MG63 (cell line): Measurements from ENCODE around the gene GREM2. TPM values are rescaled to one million over a fixed set of nuclear protein-coding genes. Genes with fewer than 3 reads are reported as not detected.

Experiments
- DNase-seq: peaks from one replicate; pipeline ENCODE4 v3.0.0-alpha.2; 2020
- H3K27me3 ChIP-seq: fragments of 250-450 bp; sonication (Bioruptor Pico); 2 replicates; pipeline ENCODE4 v1.5.1; 2020; ENCODE audit warnings: mild to moderate bottlenecking, moderate library complexity
- H3K36me3 ChIP-seq: fragments of 250-450 bp; sonication (Bioruptor Pico); 2 replicates; pipeline ENCODE4 v1.5.1; 2020; ENCODE audit warnings: mild to moderate bottlenecking, moderate library complexity
- H3K4me3 ChIP-seq: fragments of 250-450 bp; sonication (Bioruptor Pico); 2 replicates; pipeline ENCODE4 v1.5.1; 2020; ENCODE audit warnings: mild to moderate bottlenecking, moderate library complexity
- H3K9me3 ChIP-seq: fragments of 250-450 bp; sonication (Bioruptor Pico); 2 replicates; pipeline ENCODE4 v1.5.1; 2020; ENCODE audit warnings: mild to moderate bottlenecking, moderate library complexity
- total RNA-seq: library from RNA; depleted of rRNA; stranded (reverse); fragments of >200 nt; shearing (Covaris generic); gene quantifications from 2 replicates; pipeline ENCODE4 v1.2.3, GENCODE V29; 2014; ENCODE audit warnings: low replicate concordance

GREM2 gene
- total RNA-seq, 1 experiment from 2014 or later, result 0.63 TPM

DNA sequence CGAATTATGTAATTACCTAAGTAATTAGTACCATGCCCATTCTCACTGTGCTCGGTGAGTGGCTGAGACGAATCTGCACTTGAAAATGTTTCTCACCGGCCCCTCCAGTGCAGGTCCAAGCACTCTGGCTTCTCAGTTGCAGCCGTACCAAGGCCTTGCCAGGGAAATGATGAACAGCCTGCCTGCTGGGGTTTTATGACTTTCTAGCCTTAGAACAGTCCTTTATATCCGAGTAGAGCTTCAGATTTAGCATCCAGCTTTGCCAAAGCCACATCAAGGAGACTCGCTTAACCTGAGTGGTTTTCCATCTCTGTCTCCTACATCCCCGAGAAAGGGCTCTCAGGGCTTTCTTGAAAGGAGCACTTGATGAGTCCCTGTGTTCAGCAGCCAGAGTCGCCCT, 83.4 kb downstream of the GREM2 start:
- peaks cover 38% of the 10 kb centered on the region for H3K27me3 ChIP-seq
- no peaks in the 10 kb centered on the region for H3K9me3 ChIP-seq
- no peak for DNase-seq
- H3K36me3 ChIP-seq, result no peaks in the 10 kb centered on the region
- H3K4me3 ChIP-seq, result no peak overlapping the region

DNA sequence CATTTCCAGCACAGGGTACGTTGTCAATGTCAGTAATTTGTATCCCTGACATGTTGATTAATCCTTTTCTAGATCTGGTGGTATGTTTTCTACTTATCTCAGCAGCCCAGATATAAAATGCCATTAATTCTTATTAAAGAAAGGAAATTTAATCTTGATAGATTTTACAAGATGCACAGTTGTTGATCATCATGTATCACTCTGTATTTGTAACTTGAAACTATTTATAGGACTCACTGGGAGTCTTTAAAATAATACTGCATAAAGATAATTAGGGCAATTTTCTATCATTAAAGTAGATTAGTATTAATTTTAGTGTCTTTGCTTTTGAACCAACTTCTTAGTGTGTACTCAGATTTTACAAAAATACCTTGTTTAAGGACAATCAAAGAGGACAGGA, 84.9 kb downstream of the GREM2 start:
- H3K9me3 ChIP-seq, result no peaks in the 10 kb centered on the region
- H3K4me3 ChIP-seq, result no peak overlapping the region
- H3K27me3 ChIP-seq, result peaks cover 28% of the 10 kb centered on the region
- DNase-seq, result no peak
- no peaks in the 10 kb centered on the region for H3K36me3 ChIP-seq

DNA sequence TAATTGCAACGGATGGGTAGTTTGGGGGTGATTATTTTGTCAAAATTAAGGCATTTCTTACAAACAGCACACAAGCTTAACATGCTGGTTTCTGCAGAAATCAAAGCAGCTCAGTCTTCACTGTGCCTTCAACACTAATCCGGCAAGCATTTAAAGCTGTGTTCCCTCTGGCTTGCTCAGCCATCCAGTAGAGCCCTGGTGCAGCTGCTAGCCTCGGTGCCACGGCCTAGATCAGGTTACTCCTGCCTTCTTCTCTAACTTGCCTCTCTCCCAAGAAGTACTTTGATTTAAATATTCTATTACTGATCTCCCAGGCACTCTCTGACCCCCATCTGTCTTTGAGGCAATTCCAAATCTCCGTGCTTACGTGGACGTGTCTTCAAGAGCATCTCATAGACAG, 85.6 kb downstream of the GREM2 start:
- Histone ChIP-seq H3K4me3 (no peak overlapping the region), H3K9me3 (no peaks in the 10 kb centered on the region), H3K36me3 (no peaks in the 10 kb centered on the region), H3K27me3 (peaks cover 24% of the 10 kb centered on the region)
- no peak for DNase-seq

DNA sequence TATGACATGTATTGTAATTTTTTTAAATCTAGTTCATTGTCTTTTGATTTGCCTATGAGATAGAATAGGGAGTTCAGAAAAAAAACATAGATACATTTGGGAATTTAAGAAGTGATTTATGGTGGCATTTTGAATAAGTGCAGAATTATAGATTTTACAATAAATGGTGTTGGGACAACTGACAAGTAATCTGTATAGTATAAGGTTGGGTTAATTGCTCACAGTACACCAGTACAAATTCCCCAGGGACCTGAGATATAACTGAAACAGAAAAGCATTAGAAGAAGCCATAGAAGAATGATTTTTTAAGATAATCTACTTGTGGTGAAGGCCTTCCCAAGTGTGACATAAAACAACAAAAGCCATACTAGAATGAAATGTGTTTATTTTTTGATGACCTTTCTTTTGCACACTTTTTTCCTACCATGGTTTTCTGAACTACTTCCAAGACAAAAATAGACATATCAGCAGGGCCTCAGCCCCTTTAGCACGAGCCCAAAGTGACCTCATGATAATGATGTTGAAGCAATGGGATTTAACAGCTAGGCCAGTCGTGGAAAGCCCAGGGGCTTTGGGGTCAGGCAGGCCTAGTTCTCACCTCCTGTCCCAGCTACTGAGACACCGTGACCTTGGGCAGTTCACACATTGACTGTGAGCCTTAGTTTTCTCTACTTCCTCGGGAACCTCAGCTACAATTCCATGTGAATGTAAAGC, 87.4 kb downstream of the GREM2 start:
- Histone ChIP-seq H3K36me3 (no peaks in the 10 kb centered on the region), H3K4me3 (no peak overlapping the region), H3K27me3 (peaks cover 7% of the 10 kb centered on the region), H3K9me3 (no peaks in the 10 kb centered on the region)
- DNase-seq, result no peak

DNA sequence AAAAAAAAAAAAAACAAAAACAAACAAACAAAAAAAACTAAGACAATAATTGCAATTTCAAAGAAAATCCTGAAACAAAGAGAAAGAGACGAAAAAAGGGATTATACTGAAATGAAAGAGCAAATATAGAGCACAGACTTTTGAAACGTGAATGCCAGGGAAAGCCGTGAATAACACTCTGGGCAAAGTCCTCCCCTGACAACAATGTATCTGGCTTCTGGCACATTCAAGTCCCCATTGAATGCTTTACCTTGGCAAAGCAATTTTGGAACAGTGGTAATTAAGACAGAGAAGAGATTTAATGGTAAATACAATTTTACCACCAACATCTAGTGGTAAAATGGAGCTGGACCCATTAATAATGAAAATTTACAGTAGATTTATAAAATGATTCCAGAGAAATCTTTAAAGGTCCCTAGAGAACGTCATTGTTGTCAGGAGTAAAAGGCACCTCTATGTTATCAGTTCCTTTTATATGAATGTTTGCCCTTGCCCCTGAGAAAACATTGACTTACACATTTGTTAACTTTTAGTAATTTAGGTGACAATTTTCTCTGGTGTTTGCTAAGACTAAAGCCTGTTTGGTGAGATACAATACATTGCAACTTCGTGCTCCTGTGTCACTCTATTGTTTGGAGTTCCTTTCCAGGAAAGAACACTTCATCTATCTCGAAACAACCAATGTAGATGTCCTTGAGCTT, 89.7 kb downstream of the GREM2 start:
- peaks cover 13% of the 10 kb centered on the region; the same call in 1 of the 2 replicates for H3K27me3 ChIP-seq
- no peaks in the 10 kb centered on the region for H3K36me3 ChIP-seq
- no peak overlapping the region for H3K4me3 ChIP-seq
- no peak for DNase-seq
- H3K9me3 ChIP-seq, result no peaks in the 10 kb centered on the region

DNA sequence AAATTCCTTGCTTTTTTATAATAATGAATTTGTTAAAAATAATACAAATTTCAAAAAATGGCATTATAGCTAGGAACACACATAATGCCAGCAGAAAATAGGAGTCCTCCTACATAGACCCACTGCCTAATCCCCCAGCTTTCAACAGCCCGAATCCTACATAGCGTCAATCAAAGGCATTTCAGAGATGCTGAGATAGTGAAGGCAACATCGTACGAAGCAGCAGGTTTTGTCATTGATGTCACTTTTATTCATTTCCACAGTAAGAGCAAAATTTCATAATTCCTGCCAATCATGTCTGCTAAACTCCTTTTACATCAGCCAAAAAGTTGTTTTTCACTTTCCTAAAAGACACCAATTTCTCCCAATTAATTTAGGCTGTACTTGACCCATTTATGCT, 94.1 kb downstream of the GREM2 start:
- DNase-seq, result no peak
- Histone ChIP-seq H3K4me3 (no peak overlapping the region), H3K9me3 (no peaks in the 10 kb centered on the region), H3K36me3 (no peaks in the 10 kb centered on the region), H3K27me3 (peaks cover 18% of the 10 kb centered on the region; the same call in 1 of the 2 replicates)

DNA sequence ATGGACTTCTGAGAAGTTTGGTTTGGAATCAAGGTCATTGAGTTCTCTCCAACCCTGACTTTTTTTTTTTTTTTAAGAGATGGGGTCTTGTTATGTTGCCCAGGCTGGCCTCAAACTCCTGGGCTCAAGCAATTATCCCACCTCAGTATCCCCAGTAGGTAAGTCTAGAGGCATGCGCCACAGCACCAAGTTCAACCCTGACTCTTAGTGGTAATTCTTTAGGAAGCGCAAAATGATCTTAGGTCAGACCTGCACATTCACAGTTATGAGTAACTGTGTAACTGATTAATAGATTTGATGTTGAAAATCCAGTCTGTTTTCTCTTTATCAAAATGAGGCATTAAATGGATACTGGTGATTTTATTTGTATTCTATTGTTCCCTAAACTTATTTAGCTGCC, 95.9 kb downstream of the GREM2 start:
- H3K36me3 ChIP-seq, result no peaks in the 10 kb centered on the region
- DNase-seq, result no peak
- no peak overlapping the region for H3K4me3 ChIP-seq
- no peaks in the 10 kb centered on the region for H3K9me3 ChIP-seq
- peaks cover 20% of the 10 kb centered on the region; the same call in 1 of the 2 replicates for H3K27me3 ChIP-seq

DNA sequence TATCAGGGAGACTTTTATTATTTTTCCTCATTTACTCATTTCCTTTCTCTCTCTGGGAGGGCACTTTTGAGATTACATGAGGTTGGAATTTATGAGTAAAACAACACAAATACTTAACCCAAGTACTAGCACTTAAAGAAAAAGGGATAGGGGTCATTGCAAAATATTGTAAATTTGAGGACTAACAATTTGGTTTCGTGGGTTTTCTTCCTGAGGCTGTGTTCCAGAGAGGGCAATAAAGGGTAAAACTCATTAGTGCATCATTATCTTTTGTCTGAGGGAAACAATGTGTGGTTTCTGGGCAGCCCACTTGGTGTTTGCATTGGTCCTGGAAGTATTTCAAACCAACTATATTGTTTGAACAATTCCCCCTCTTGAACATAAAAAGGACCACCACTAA, 96.5 kb downstream of the GREM2 start:
- Histone ChIP-seq H3K9me3 (no peaks in the 10 kb centered on the region), H3K36me3 (no peaks in the 10 kb centered on the region), H3K27me3 (peaks cover 20% of the 10 kb centered on the region; the same call in 1 of the 2 replicates), H3K4me3 (no peak overlapping the region)
- DNase-seq, result no peak

DNA sequence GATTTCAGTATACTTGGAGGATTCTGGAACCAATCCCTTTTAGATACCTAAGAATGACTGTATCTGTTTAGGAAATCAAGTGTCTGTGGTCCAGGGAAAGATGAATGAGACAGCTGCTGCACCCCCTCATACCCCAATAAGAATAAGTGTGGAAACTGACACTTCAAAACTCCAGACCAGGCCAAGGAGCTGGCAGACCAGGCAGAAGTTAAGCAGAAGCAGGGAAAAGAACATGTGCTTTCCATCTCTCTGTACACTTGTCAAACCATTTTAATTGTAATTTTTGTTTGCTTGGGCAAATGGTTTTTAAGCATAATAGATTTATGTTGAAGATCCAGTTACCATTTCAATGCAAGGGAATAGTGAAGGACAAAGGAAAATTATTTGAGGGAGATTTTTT, 100.2 kb downstream of the GREM2 start:
- Histone ChIP-seq H3K36me3 (no peaks in the 10 kb centered on the region), H3K27me3 (peaks cover 18% of the 10 kb centered on the region), H3K4me3 (no peak overlapping the region), H3K9me3 (no peaks in the 10 kb centered on the region)
- no peak for DNase-seq

DNA sequence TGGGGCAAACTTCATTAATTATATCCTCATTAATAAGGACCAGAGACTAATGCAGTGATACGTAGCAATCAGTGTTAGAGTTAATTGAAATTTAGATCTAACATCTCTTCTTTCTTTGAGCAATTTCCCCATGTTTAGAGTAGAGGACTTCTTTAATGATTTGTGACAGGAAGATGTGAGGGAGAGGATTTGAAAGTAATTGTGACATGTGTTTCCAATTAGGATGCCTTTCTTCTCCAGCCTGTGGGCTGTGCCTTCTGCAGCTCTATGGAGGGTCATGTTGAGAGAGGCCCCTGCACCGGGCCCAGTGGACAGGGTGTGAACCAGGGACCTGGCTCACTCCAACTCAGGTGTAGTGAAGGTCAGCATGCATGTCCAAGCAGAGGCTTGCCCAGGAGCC, 103.0 kb downstream of the GREM2 start:
- Histone ChIP-seq H3K36me3 (no peaks in the 10 kb centered on the region), H3K9me3 (no peaks in the 10 kb centered on the region), H3K27me3 (peaks cover 24% of the 10 kb centered on the region), H3K4me3 (no peak overlapping the region)
- DNase-seq, result no peak

DNA sequence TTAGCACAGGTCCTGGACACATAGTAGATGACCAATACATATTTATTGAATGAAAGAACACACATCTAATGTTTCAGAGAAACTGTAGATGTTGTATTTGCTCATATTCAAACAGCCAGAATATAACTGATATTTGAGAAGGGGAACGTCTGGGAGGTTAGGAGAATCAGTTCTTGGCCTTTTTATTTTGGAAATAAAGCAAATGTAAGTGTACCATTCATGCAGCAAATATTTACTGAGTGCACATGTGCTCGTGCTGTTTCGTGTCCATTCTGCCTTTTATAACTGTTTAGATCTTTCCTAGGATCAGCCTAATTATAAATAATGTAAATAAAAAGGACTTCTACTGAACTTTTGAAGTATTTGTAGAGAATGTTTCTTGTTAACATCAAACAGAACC, 103.8 kb downstream of the GREM2 start:
- Histone ChIP-seq H3K36me3 (no peaks in the 10 kb centered on the region), H3K4me3 (no peak overlapping the region), H3K9me3 (no peaks in the 10 kb centered on the region), H3K27me3 (peaks cover 28% of the 10 kb centered on the region)
- no peak for DNase-seq

DNA sequence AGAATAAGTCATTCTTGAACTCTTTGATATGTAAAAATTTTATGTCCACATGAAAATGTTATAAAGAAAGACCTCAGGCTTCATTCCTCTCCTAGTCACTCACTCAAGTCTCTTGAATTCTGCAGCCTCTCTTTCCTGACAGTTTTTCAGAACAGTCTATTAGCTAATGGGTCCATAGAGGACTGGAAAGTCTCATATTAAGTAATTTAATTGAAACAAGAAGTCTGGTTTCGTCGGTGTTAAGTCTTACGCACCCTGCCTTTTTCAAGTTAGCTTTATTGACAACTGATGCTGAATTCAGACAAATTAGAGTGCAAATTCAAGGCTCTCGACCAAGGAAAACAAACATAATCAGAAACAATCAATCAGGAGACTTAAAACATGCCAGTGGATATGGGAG, 105.8 kb downstream of the GREM2 start:
- no peaks in the 10 kb centered on the region for H3K9me3 ChIP-seq

DNA sequence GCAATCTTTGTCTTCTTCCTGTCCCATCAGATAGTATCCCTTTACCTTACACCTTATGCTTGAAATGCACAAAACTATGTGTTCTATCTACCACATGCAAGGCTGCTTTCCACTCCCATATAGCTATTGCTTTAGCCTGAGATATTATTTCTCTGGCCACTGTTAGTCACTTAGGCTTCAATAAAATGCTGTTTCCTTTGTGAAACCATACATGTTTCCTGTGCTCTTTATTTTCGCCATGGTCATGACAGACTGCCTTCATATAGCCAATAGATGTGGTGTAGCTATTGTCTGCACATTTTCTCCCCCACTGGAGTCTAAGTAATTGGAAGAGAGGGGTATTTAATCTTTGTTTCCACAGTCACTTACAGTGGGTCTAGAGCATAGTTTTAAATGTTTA, 108.4 kb downstream of the GREM2 start:
- H3K27me3 ChIP-seq, result peaks cover 25% of the 10 kb centered on the region
- H3K4me3 ChIP-seq, result no peak overlapping the region
- no peaks in the 10 kb centered on the region for H3K9me3 ChIP-seq
- DNase-seq, result no peak
- no peaks in the 10 kb centered on the region for H3K36me3 ChIP-seq

More for the DNA sequence above, 105.8 kb downstream of the GREM2 start:
- H3K4me3 ChIP-seq, result no peak overlapping the region
- no peaks in the 10 kb centered on the region for H3K36me3 ChIP-seq
- peaks cover 29% of the 10 kb centered on the region for H3K27me3 ChIP-seq
- DNase-seq, result no peak

DNA sequence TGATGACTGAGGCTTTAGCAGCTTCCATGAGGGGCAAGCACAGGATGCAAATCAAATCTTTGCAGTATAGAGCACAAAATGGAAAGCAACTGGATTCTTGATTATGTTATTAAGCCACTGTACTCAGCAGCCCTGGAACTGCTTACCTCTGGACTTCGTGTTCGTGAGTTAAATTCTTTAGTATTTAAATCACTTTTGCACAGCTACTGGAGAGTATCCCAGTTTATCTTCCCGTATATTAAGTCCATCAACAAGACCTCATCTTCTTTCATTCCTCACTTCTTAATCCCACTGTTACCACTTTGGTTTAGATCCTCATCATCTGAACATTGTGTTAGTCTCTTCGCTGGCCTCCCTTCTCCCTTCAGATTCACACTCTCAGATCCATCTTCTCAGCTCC, 108.9 kb downstream of the GREM2 start:
- H3K9me3 ChIP-seq, result no peaks in the 10 kb centered on the region
- no peak for DNase-seq
- peaks cover 19% of the 10 kb centered on the region for H3K27me3 ChIP-seq
- H3K36me3 ChIP-seq, result no peaks in the 10 kb centered on the region
- H3K4me3 ChIP-seq, result no peak overlapping the region

DNA sequence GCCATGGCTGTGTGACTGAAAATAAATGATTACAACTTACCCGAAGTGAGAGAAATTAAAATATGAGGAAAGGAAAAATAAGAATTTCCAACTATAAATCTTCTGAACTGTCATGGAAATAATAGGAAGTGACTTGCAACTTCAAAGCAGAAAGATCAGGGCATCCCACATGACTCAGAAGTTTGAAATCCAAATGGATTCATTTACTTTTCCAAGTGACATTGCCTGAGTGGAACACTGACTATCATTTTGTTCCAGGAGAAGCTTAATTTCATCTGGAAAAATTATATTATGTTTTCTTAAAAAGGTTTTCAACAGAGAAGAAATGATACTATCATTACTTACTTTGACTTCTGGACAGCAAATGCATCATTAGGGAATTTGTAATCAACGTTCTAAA, 110.8 kb downstream of the GREM2 start:
- Histone ChIP-seq H3K9me3 (no peaks in the 10 kb centered on the region), H3K36me3 (no peaks in the 10 kb centered on the region), H3K27me3 (peaks cover 10% of the 10 kb centered on the region; the same call in 1 of the 2 replicates), H3K4me3 (no peak overlapping the region)
- no peak for DNase-seq

DNA sequence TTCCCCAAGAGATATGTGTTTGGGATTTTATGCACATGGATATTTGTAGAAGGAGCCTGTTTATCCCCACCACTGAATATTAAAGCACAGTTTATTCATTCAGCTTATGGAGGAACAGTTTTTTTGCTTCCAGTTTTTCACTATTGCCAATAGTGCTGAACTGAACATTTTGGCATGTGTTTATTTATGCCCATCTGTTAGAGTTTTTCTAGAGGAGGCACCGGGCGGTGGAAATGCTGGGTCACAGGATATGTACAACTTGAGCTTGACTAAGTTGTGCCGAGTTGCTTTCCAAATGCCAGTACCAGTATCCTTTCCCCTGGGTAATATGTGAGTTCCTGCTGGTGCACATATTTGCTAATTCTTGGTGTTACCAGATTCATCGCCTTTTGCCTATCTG, 111.3 kb downstream of the GREM2 start:
- no peak for DNase-seq
- Histone ChIP-seq H3K9me3 (no peaks in the 10 kb centered on the region), H3K36me3 (no peaks in the 10 kb centered on the region), H3K27me3 (peaks cover 7% of the 10 kb centered on the region; the same call in 1 of the 2 replicates), H3K4me3 (no peak overlapping the region)

DNA sequence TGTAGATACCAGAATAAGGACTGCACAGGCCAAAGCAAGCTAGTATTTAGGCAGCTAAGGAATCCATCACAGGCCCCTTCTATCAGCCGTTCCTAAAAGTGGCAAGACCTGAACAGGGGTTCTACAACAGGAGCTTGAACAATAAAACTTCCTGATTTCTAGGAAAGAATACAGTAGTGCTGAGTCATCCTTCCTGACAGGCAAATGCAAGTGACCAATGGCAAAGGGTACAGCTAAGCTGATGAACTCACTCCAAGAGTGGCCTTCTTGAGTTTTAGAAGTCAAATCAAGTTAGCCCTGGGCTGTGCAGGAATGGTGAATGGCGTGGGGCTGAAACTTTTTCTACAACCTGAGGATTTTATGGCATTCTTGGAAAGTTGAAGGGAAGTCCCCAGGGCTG, 112.9 kb downstream of the GREM2 start:
- H3K4me3 ChIP-seq, result no peak overlapping the region
- no peaks in the 10 kb centered on the region for H3K36me3 ChIP-seq
- H3K27me3 ChIP-seq, result peaks cover 7% of the 10 kb centered on the region; the same call in 1 of the 2 replicates
- DNase-seq, result peak; percentile 18
- no peaks in the 10 kb centered on the region for H3K9me3 ChIP-seq

DNA sequence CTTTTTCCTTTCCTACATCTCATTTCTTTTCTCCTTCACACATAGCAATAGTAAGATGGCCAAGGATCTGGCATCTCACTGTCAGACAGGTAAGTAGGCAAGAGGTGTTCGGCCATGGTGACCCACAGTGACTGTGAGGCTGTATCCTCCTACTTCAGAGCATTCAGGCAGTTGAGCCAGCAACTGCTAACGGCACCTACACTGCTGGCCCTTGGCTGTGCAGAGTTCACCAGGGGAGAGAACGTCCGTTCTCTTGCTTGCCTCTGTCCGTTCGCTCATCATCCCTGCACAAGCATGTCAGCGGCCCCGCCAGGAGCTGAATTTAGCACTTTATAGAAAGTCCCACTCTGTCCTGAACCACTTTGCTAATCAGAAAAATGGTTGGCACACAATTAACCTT, 113.6 kb downstream of the GREM2 start:
- peaks cover 3% of the 10 kb centered on the region; the same call in 1 of the 2 replicates for H3K27me3 ChIP-seq
- no peaks in the 10 kb centered on the region for H3K36me3 ChIP-seq
- DNase-seq, result no peak
- no peak overlapping the region for H3K4me3 ChIP-seq
- no peaks in the 10 kb centered on the region for H3K9me3 ChIP-seq
